Karpas-422 (cell line): Measurements from ENCODE around the gene MRPL3. TPM values are rescaled to one million over a fixed set of nuclear protein-coding genes. Genes with fewer than 3 reads are reported as not detected.
"Not testable (repeated sequence)": the region's sequence is repeated elsewhere in the genome, so short reads cannot be mapped to it uniquely, and the experiment has no call there.

Experiments used
- DNase-seq: peaks from one replicate; pipeline ENCODE4 v3.0.0-alpha.2; 2015
- H2AFZ ChIP-seq: fragments of 200-600 bp; sonication (generic); 2 replicates; pipeline ENCODE4 v1.6.1; 2014; ENCODE audit warnings: antibody characterized with exemption, low read length, mixed read lengths
- H3K27ac ChIP-seq: fragments of 200-600 bp; sonication (generic); 2 replicates; pipeline ENCODE4 v1.5.1; 2014; ENCODE audit warnings: mild to moderate bottlenecking, low read length, moderate library complexity
- H3K27me3 ChIP-seq: fragments of 200-600 bp; sonication (generic); 2 replicates; pipeline ENCODE4 v1.6.1; 2014; ENCODE audit warnings: low read length, mixed read lengths
- H3K36me3 ChIP-seq: fragments of 200-600 bp; sonication (generic); 2 replicates; pipeline ENCODE4 v1.6.1; 2014; ENCODE audit warnings: low read length, mixed read lengths; ENCODE audit not compliant: insufficient read depth
- H3K4me1 ChIP-seq: fragments of 200-600 bp; sonication (generic); 2 replicates; pipeline ENCODE4 v1.6.1; 2014; ENCODE audit warnings: mild to moderate bottlenecking, low read length, mixed read lengths
- H3K4me2 ChIP-seq: fragments of 200-600 bp; sonication (generic); 2 replicates; pipeline ENCODE4 v1.6.1; 2014; ENCODE audit warnings: low read length, low read depth, mild to moderate bottlenecking; ENCODE audit not compliant: poor library complexity, severe bottlenecking
- H3K4me3 ChIP-seq: fragments of 200-600 bp; sonication (generic); 2 replicates; pipeline ENCODE4 v1.5.1; 2014; ENCODE audit warnings: mild to moderate bottlenecking, antibody characterized with exemption, low read length, mixed read lengths
- H3K79me2 ChIP-seq: fragments of 200-600 bp; sonication (generic); 2 replicates; pipeline ENCODE4 v1.6.1; 2014; ENCODE audit warnings: mild to moderate bottlenecking, low read length, mixed read lengths
- H3K9ac ChIP-seq: fragments of 200-600 bp; sonication (generic); 2 replicates; pipeline ENCODE4 v1.6.0; 2014; ENCODE audit warnings: low read length
- H3K9me2 ChIP-seq: fragments of 200-600 bp; sonication (generic), shearing (Covaris generic); replicated peaks from 2 replicates; pipeline ENCODE4 v1.6.0; 2014; ENCODE audit warnings: mild to moderate bottlenecking, low read length, moderate library complexity; ENCODE audit not compliant: insufficient read depth
- H3K9me3 ChIP-seq: fragments of 300-700, 200-600 bp; sonication (generic); 2 replicates; pipeline ENCODE4 v1.6.1; 2014; ENCODE audit warnings: low read length, mixed read lengths
- H4K20me1 ChIP-seq: fragments of 200-600 bp; sonication (generic); 2 replicates; pipeline ENCODE4 v1.6.1; 2014; ENCODE audit warnings: mild to moderate bottlenecking, antibody characterized with exemption, low read length, low read depth; ENCODE audit not compliant: insufficient read depth
- total RNA-seq: library from RNA; depleted of rRNA; stranded (reverse); fragments of >200 nt; shearing (Covaris generic); gene quantifications from 2 replicates; pipeline ENCODE4 v1.2.3, GENCODE V29; 2014; ENCODE audit warnings: low replicate concordance

Gene MRPL3
- total RNA-seq, 1 experiment from 2014 or later, result 150 TPM

GRCh38 chr3:131491084-131491483, 11.7 kb downstream of the MRPL3 start:
- DNase-seq, result no peak
- H3K27me3 ChIP-seq, result no peaks in the 10 kb centered on the region
- H3K4me1 ChIP-seq, result no peaks in the 10 kb centered on the region
- H3K4me2 ChIP-seq, result no peak overlapping the region
- no peak overlapping the region for H3K4me3 ChIP-seq
- H3K9me3 ChIP-seq, result no peaks in the 10 kb centered on the region
- H3K9me2 ChIP-seq, result no peaks in the 10 kb centered on the region
- no peaks in the 10 kb centered on the region for H4K20me1 ChIP-seq
- H3K27ac ChIP-seq, result no peak overlapping the region
- no peak overlapping the region for H2AFZ ChIP-seq
- H3K36me3 ChIP-seq, result peaks cover 71% of the 10 kb centered on the region
- peaks cover 79% of the 10 kb centered on the region for H3K79me2 ChIP-seq
- H3K9ac ChIP-seq, result no peak overlapping the region

GRCh38 chr3:131486545-131486944, 16.2 kb downstream of the MRPL3 start:
- not testable (repeated sequence) for H3K4me2 ChIP-seq, H3K9ac ChIP-seq, H4K20me1 ChIP-seq, H3K9me3 ChIP-seq, H3K9me2 ChIP-seq, H2AFZ ChIP-seq, H3K27me3 ChIP-seq, H3K27ac ChIP-seq, H3K4me3 ChIP-seq, DNase-seq
- H3K79me2 ChIP-seq, result peaks cover 76% of the 10 kb centered on the region
- H3K4me1 ChIP-seq, result peaks cover 12% of the 10 kb centered on the region
- H3K36me3 ChIP-seq, result peaks cover 65% of the 10 kb centered on the region

GRCh38 chr3:131485119-131485518, 17.7 kb downstream of the MRPL3 start:
- Histone ChIP-seq H3K4me2 (no peak overlapping the region), H3K9me2 (no peaks in the 10 kb centered on the region), H2AFZ (no peak overlapping the region), H3K4me1 (peaks cover 12% of the 10 kb centered on the region), H3K36me3 (peaks cover 73% of the 10 kb centered on the region), H3K27ac (no peak overlapping the region), H3K9me3 (no peaks in the 10 kb centered on the region), H3K79me2 (peaks cover 76% of the 10 kb centered on the region), H3K27me3 (no peaks in the 10 kb centered on the region), H3K4me3 (no peak overlapping the region), H3K9ac (no peak overlapping the region), H4K20me1 (no peaks in the 10 kb centered on the region)
- DNase-seq, result no peak

GRCh38 chr3:131484496-131485111, 18.2 kb downstream of the MRPL3 start:
- Histone ChIP-seq H3K36me3 (peaks cover 71% of the 10 kb centered on the region), H4K20me1 (no peaks in the 10 kb centered on the region), H3K27ac (no peak overlapping the region), H3K79me2 (peaks cover 77% of the 10 kb centered on the region), H3K9me2 (no peaks in the 10 kb centered on the region), H3K9me3 (no peaks in the 10 kb centered on the region), H3K4me1 (peaks cover 12% of the 10 kb centered on the region), H2AFZ (no peak overlapping the region), H3K4me2 (no peak overlapping the region), H3K27me3 (no peaks in the 10 kb centered on the region), H3K4me3 (no peak overlapping the region), H3K9ac (no peak overlapping the region)
- DNase-seq, result no peak

GRCh38 chr3:131480116-131480515, 22.7 kb downstream of the MRPL3 start:
- Histone ChIP-seq H2AFZ (no peak overlapping the region), H3K9me3 (no peaks in the 10 kb centered on the region), H3K9ac (no peak overlapping the region), H3K27ac (no peak overlapping the region), H3K9me2 (no peaks in the 10 kb centered on the region), H4K20me1 (no peaks in the 10 kb centered on the region), H3K27me3 (no peaks in the 10 kb centered on the region), H3K4me2 (no peak overlapping the region), H3K79me2 (peaks cover 88% of the 10 kb centered on the region), H3K4me1 (peaks cover 11% of the 10 kb centered on the region), H3K36me3 (peaks cover 53% of the 10 kb centered on the region; the same call in 1 of the 2 replicates), H3K4me3 (no peak overlapping the region)
- no peak for DNase-seq

- Histone ChIP-seq H4K20me1 (peaks cover 3% of the 10 kb centered on the region; the same call in 1 of the 2 replicates), H3K27ac (no peak overlapping the region), H3K4me1 (peaks cover 16% of the 10 kb centered on the region), H3K4me2 (no peak overlapping the region), H2AFZ (no peak overlapping the region), H3K79me2 (peaks cover 89% of the 10 kb centered on the region), H3K9ac (no peak overlapping the region), H3K36me3 (peaks cover 42% of the 10 kb centered on the region), H3K27me3 (no peaks in the 10 kb centered on the region), H3K9me2 (no peaks in the 10 kb centered on the region), H3K4me3 (no peak overlapping the region), H3K9me3 (no peaks in the 10 kb centered on the region)
- no peak for DNase-seq
Measured at GRCh38 chr3:131477813-131478212, 25.0 kb downstream of the MRPL3 start.

- H2AFZ ChIP-seq, result no peak overlapping the region
- no peaks in the 10 kb centered on the region for H3K9me3 ChIP-seq
- DNase-seq, result no peak
- H3K9me2 ChIP-seq, result no peaks in the 10 kb centered on the region
- H3K4me2 ChIP-seq, result no peak overlapping the region
- peaks cover 16% of the 10 kb centered on the region for H3K4me1 ChIP-seq
- no peak overlapping the region for H3K27ac ChIP-seq
- no peak overlapping the region for H3K9ac ChIP-seq
- H3K36me3 ChIP-seq, result peaks cover 54% of the 10 kb centered on the region
- H3K27me3 ChIP-seq, result no peaks in the 10 kb centered on the region
- H4K20me1 ChIP-seq, result peaks cover 12% of the 10 kb centered on the region; the same call in 1 of the 2 replicates
- no peak overlapping the region for H3K4me3 ChIP-seq
- H3K79me2 ChIP-seq, result peaks cover 82% of the 10 kb centered on the region
Measured at GRCh38 chr3:131474115-131474514, 28.7 kb downstream of the MRPL3 start.

GRCh38 chr3:131470377-131470776, 32.4 kb downstream of the MRPL3 start:
- H3K4me3 ChIP-seq, result no peak overlapping the region
- H3K27me3 ChIP-seq, result no peaks in the 10 kb centered on the region
- H3K4me2 ChIP-seq, result no peak overlapping the region
- H3K27ac ChIP-seq, result no peak overlapping the region
- peaks cover 48% of the 10 kb centered on the region for H3K79me2 ChIP-seq
- H3K4me1 ChIP-seq, result peaks cover 16% of the 10 kb centered on the region
- H3K9me3 ChIP-seq, result no peaks in the 10 kb centered on the region
- peaks cover 12% of the 10 kb centered on the region for H4K20me1 ChIP-seq
- H3K9ac ChIP-seq, result no peak overlapping the region
- H3K9me2 ChIP-seq, result no peaks in the 10 kb centered on the region
- no peak overlapping the region for H2AFZ ChIP-seq
- peaks cover 78% of the 10 kb centered on the region for H3K36me3 ChIP-seq
- no peak for DNase-seq
